ENCODE measurements around the gene MAGOHB.
"Not testable (repeated sequence)": the region's sequence is repeated elsewhere in the genome, so short reads cannot be mapped to it uniquely, and the experiment has no call there.

The MAGOHB gene

GRCh38 chr12:10612110-10612509, 1.3 kb downstream of the MAGOHB start:
- no peak for DNase-seq (ENCODE audit: low spot score)

DNA sequence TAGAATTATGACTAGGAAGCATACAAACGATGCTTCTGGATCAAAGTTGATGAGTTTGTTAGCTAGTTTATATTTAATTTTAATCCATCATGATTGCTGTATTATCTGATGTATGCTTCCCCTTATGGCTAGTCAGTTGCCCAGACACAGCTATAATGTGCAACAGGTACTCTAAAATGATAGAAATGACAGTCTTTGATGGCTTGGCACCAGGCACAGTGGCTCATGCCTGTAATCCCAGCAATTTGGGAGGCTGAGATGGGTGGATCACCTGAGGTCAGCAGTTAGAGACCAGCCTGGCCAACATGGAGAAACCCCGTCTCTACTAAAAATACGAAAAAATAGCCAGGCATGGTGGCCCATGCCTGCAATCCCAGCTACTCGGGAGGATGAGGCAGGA, 2.2 kb downstream of the MAGOHB start:
- not testable (repeated sequence) for DNase-seq (ENCODE audit: low spot score)

GRCh38 chr12:10610188-10610587, 3.2 kb downstream of the MAGOHB start:
- DNase-seq (ENCODE audit: low spot score) = no peak

- no peak for DNase-seq (ENCODE audit: low spot score)
These were observed 5.4 kb downstream of the MAGOHB start for GRCh38 chr12:10607885-10608458.

DNA sequence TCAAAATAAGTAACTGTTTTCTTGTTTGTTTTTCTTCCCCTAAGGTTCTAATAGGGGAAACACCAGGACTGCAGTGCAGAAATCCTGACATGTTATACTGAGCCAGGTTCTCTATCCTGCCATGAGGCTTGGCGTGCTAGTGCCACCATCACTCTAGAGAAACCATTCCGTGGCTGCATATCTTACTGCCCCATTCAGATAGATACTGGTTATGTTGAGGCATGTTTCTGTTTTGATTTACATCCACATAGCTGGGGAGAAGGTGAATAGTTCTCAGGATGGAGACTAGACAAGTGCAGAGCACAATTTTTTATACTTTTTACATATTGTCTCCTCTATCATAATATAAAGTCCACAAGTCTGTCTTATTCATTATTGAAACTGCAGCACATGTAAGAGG, 11.5 kb downstream of the MAGOHB start:
- DNase-seq (ENCODE audit: low spot score) = no peak

- DNase-seq (ENCODE audit: low spot score) = no peak
These were observed 12.4 kb downstream of the MAGOHB start for GRCh38 chr12:10600988-10601387.

- DNase-seq (ENCODE audit: low spot score) = no peak
These were observed 17.5 kb downstream of the MAGOHB start for GRCh38 chr12:10595881-10596280.

DNA sequence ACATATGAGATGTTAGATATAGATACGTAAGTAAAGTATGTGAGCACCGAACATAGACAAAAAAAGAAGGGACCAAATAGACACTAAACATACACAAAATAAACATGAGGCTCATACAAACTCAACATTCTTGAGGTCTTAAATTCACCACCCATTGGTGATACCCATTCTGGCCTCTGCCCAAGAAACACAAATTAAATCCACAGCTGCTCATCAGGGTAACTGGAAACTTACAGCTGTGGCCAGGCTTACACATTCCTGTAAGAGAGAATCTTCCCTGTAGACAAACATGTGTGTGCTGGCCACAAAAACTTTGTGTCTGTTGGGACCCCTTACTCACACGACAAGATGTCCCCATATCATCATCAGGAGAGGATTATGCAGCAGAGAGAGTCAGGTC, 22.4 kb downstream of the MAGOHB start:
- DNase-seq (ENCODE audit: low spot score) = no peak

- no peak for DNase-seq (ENCODE audit: low spot score)
These were observed 29.0 kb downstream of the MAGOHB start for GRCh38 chr12:10584415-10584814.

- no peak for DNase-seq (ENCODE audit: low spot score)
These were observed 30.7 kb downstream of the MAGOHB start for GRCh38 chr12:10582704-10583103.

GRCh38 chr12:10582133-10582532, 31.3 kb downstream of the MAGOHB start:
- not testable (repeated sequence) for DNase-seq (ENCODE audit: low spot score)

DNA sequence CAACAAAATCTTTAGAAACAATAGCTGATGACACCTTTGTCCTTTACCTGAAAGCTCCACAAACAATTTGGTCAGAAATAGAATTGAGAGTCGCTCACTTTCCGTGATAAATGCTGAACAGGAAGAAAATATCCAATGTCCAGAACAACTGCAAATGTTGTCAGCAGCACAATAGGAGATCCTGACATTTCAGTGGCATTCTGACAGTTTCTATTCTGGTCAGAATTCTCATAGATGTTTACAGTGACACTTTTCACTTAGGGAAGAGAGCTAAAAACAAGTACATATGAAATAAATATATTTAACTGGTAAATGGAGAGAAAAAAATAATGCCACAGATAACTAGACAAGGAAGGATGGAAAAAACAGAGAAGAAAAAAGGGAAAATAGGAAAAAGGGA, 39.1 kb downstream of the MAGOHB start:
- DNase-seq (ENCODE audit: low spot score) = no peak

DNA sequence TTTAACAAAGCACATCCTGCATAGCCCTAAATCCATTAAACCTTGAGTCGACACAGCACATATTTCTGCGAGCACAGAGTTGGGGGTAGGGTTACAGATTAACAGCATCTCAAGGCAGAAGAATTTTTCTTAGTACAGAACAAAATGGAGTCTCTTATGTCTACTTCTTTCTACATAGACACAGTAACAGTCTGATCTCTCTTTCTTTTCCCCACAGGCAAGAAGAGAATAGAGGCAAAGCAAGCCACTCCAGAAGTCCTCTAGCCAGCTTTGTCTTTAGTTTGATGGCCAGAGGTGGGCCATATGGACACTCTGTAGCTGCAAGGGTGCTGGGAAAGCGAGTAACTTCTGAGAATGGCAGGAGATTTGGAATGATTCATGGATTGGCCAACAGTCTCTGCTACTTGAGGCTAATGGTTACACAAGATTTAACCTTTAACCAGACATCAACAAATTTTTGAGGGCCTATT, 41.4 kb downstream of the MAGOHB start:
- DNase-seq (ENCODE audit: low spot score) = not testable (repeated sequence)

- DNase-seq (ENCODE audit: low spot score) = no peak
These were observed 42.3 kb downstream of the MAGOHB start for GRCh38 chr12:10571141-10571540.

DNA sequence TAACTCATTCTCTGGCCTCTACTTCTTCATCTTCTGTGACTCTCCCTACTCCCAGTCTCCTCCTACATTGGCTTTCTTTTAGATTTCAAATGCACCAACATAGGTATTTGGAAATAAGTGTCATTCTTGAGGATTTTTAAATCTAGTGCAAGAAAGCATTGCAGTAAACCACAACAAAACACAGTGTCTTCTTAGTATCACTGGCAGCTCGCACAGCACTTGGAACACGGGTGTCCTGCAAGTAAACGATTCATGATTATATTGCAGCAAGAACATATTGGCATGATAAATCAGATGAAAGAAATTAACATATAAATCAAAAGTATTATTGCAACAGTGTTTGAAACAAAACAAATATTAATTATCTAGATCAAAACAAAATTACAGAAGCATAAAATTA, 45.6 kb downstream of the MAGOHB start:
- DNase-seq (ENCODE audit: low spot score) = no peak

DNA sequence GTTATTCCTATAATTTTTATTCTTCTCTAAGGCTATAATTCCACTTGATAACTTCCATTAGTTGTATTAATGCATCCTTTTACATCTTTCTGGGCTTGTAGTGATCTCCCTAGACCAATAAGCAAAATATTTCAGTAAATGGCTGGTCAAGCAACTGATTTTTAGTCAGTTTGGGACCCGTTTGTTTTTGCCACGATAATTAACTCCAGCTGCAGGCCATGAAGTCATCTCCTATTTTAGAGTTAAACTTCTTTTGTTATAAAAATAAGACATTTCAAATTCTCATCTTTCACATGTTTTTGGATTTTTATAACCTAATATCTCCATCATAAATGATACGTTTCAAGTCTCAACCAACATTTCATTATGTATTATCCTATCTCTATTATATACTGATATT, 49.4 kb downstream of the MAGOHB start:
- DNase-seq (ENCODE audit: low spot score) = no peak

GRCh38 chr12:10563002-10563401, 50.4 kb downstream of the MAGOHB start:
- DNase-seq (ENCODE audit: low spot score) = no peak

DNA sequence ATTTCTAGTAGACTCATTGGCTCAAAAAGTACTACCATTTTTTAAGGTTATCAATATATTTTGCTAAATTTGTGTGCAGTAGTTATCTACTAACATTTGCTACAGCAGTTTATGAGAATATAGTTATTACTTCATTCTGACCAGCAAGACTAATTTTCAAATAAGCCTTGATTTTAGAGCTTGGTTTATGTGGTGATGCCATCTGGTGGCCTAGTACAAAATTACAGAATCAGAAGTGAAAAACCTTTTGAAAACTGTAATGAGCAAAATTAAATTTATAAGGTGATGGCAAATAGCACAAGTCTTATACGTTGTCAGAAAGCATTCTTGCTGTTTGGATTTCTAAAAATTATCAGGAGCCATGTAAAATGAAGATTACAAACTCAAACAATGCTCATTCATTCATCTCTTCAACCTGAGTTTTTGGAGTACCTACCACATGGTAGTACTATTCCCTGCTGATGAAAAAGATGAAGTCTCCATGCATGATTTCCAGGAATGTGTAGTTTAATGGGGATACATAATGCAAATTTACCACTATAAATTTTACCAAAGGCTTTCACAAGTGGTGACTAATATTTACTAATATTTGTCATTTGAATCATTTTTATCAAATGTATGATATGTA, 51.0 kb downstream of the MAGOHB start:
- DNase-seq (ENCODE audit: low spot score) = peak; percentile 37

- DNase-seq (ENCODE audit: low spot score) = no peak
These were observed 54.2 kb downstream of the MAGOHB start for GRCh38 chr12:10559244-10559643.

- DNase-seq (ENCODE audit: low spot score) = no peak
These were observed 54.6 kb downstream of the MAGOHB start for GRCh38 chr12:10558789-10559188.

GRCh38 chr12:10558301-10558700, 55.1 kb downstream of the MAGOHB start:
- DNase-seq (ENCODE audit: low spot score) = no peak

DNA sequence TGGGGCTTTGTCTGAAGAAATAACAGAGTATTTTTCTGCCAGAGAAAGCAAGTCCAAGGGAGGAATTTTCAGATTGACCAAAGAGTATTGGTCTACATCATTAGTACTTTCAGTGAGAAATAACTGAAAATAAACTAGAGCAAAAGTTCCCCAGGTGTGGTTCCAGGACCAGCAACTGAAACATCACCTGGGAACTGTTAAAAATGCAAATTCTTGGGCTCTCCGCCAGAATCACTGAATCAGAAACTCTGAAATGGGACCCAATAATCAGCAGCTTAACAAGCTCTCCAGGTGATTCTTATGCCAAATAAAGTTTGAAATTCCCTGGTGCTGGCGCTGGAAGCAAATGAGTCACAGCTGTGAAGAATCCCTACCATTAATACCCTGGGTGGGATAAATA, 55.6 kb downstream of the MAGOHB start:
- no peak for DNase-seq (ENCODE audit: low spot score)

- DNase-seq (ENCODE audit: low spot score) = no peak
These were observed 56.1 kb downstream of the MAGOHB start for GRCh38 chr12:10557329-10557728.
